ENCODE measurements around the gene MROH9. TPM values are rescaled to one million over a fixed set of nuclear protein-coding genes. Genes with fewer than 3 reads are reported as not detected.
"Not testable (repeated sequence)": the region's sequence is repeated elsewhere in the genome, so short reads cannot be mapped to it uniquely, and the experiment has no call there.

Gene MROH9
- total and polyA plus RNA-seq, 7 donors: not detected

DNA sequence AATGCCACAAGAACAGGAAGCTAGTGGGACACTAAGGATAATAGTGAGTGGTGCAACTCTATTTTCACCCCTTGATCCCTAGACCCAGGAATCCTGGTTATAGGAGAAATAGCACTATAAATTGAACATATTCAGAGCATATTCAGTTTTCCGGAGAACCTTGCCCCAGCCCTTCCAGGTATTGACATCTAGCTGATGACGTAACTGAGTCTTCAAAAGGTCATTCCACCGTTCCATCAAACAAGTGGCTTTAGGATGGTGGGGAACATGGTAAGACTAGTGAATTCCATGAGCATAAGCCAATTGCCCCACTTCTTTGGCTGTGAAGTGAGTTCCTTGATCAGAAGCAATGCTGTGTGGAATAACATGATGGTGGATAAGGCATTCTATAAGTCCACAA is 2.9 kb downstream of the MROH9 start:
- H3K27ac ChIP-seq: no peak overlapping the region
- H3K4me1 ChIP-seq: no peaks in the 10 kb centered on the region
- WGBS, 2 donors: 93 to 97% methylated on average over 3 of the region's 3 CpGs
- no peak for DNase-seq
- no peak overlapping the region for H3K4me3 ChIP-seq
- no peaks in the 10 kb centered on the region for H3K9me3 ChIP-seq
- no peaks in the 10 kb centered on the region for H3K36me3 ChIP-seq
- intact Hi-C loops (cut with DNase I): no loop called here
- TF ChIP-seq, protein P1, sequence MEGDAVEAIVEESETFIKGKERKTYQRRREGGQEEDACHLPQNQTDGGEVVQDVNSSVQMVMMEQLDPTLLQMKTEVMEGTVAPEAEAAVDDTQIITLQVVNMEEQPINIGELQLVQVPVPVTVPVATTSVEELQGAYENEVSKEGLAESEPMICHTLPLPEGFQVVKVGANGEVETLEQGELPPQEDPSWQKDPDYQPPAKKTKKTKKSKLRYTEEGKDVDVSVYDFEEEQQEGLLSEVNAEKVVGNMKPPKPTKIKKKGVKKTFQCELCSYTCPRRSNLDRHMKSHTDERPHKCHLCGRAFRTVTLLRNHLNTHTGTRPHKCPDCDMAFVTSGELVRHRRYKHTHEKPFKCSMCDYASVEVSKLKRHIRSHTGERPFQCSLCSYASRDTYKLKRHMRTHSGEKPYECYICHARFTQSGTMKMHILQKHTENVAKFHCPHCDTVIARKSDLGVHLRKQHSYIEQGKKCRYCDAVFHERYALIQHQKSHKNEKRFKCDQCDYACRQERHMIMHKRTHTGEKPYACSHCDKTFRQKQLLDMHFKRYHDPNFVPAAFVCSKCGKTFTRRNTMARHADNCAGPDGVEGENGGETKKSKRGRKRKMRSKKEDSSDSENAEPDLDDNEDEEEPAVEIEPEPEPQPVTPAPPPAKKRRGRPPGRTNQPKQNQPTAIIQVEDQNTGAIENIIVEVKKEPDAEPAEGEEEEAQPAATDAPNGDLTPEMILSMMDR (IDR thresholded peaks at IDR 0.05): no peak
- TF ChIP-seq POLR2AphosphoS5 (IDR thresholded peaks at IDR 0.05) (no peak), POLR2A (IDR thresholded peaks at IDR 0.05) (no peak), EP300 (IDR thresholded peaks at IDR 0.05) (no peak)
- H3K27me3 ChIP-seq: no peaks in the 10 kb centered on the region

DNA sequence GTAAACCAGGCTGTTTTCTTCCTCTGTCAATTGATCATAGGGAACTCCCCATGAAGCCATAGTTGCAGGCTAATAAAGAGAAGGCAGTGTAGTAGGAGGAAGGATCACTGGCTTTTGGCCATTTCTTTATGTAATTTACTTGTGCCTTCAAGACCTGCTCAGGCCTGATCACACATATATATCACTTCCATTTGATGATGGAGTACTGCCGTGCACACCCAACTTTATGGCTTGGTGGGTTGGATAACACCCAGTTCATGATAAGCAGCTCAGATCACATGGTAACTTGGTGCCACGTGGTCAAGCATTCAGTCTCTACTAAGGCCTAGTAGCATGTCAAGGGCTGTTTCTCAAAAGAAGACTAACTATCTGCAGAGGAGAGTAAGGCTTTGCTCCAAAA is 4.1 kb downstream of the MROH9 start:
- no peaks in the 10 kb centered on the region for H3K9me3 ChIP-seq
- H3K27me3 ChIP-seq: no peaks in the 10 kb centered on the region
- no peak for TF ChIP-seq POLR2AphosphoS5 (IDR thresholded peaks at IDR 0.05)
- no peak for TF ChIP-seq POLR2A (IDR thresholded peaks at IDR 0.05)
- TF ChIP-seq EP300 (IDR thresholded peaks at IDR 0.05): no peak
- TF ChIP-seq, protein P1 (IDR thresholded peaks at IDR 0.05): no peak
- WGBS, 2 donors: 13 to 60% methylated on average over 2 of the region's 2 CpGs
- DNase-seq: no peak
- no peaks in the 10 kb centered on the region for H3K4me1 ChIP-seq
- intact Hi-C loops (cut with DNase I): no loop called here
- H3K36me3 ChIP-seq: no peaks in the 10 kb centered on the region
- no peak overlapping the region for H3K27ac ChIP-seq
- no peak overlapping the region for H3K4me3 ChIP-seq

DNA sequence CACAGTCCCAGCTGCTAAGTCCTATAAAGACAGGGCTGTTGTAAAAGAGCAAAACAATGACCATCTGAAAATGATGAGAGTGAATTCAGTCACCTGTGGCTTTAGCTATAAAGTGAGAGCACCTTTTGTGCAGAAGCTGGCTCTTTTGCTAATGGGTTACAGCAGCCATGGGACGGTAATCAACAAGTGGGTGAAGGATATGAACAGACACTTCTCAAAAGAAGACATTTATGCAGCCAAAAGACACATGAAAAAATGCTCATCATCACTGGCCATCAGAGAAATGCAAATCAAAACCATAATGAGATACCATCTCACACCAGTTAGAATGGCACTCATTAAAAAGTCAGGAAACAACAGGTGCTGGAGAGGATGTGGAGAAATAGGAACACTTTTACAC is 16.4 kb downstream of the MROH9 start:
- H3K9me3 ChIP-seq; H3K4me3 ChIP-seq; H3K27me3 ChIP-seq; H3K27ac ChIP-seq; intact Hi-C loops (cut with DNase I); H3K36me3 ChIP-seq; DNase-seq; H3K4me1 ChIP-seq: not testable (repeated sequence)
- 94 to 98% methylated on average over 1 of the region's 1 CpG for WGBS, 2 donors

DNA sequence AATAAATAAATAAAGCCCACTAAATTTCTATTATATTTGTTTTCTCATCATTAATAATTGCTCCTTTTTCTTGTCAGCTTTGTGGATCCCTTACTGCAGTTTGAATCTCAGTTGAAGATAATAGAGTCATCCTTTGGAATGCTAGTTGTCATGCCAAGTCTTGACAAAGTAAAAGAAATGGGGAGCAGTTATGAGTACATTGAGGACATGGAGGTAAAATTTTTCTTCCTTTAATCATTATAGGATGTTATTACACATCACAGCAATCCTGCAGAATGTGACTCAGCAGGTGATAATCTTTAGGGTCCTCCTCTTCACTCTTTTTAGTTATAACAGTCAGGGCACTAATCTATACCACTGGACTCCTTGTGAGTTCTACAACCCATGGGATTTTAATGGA is 24.1 kb downstream of the MROH9 start:
- H3K9me3 ChIP-seq: no peaks in the 10 kb centered on the region
- no peak overlapping the region for H3K27ac ChIP-seq
- no peaks in the 10 kb centered on the region for H3K36me3 ChIP-seq
- no peak overlapping the region for H3K4me3 ChIP-seq
- intact Hi-C loops (cut with DNase I): no loop called here
- H3K27me3 ChIP-seq: no peaks in the 10 kb centered on the region
- TF ChIP-seq, protein P1 (IDR thresholded peaks at IDR 0.05): no peak
- TF ChIP-seq POLR2AphosphoS5 (IDR thresholded peaks at IDR 0.05): no peak
- TF ChIP-seq POLR2A (IDR thresholded peaks at IDR 0.05): no peak
- TF ChIP-seq EP300 (IDR thresholded peaks at IDR 0.05): no peak
- no peak for DNase-seq
- H3K4me1 ChIP-seq: no peaks in the 10 kb centered on the region

DNA sequence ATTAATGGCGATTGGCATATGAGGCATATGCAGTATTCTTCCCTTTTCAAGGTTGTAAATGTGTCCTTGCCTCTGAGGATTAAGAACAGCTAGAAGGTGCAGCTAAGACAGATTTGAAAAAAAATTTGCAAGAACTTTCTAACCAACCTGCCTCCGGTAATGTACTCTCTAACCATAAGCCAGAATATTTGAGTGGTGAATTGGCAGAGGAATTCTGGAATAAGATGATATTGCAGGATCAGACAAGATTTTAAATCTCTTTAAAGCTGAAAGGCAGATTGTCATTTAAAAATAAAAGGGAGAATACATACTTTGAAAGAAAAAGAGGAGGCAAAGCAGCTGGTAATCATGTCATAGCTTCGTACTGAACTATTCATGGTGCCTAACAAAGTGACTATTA is 29.2 kb downstream of the MROH9 start:
- intact Hi-C loops (cut with DNase I): no loop called here
- no peaks in the 10 kb centered on the region for H3K9me3 ChIP-seq
- no peak for TF ChIP-seq POLR2A (IDR thresholded peaks at IDR 0.05)
- no peak for TF ChIP-seq POLR2AphosphoS5 (IDR thresholded peaks at IDR 0.05)
- no peak for TF ChIP-seq EP300 (IDR thresholded peaks at IDR 0.05)
- TF ChIP-seq, protein P1 (IDR thresholded peaks at IDR 0.05): no peak
- no peak overlapping the region for H3K27ac ChIP-seq
- DNase-seq: no peak
- no peaks in the 10 kb centered on the region for H3K36me3 ChIP-seq
- 87 to 88% methylated on average over 3 of the region's 3 CpGs for WGBS, 2 donors
- H3K27me3 ChIP-seq: no peaks in the 10 kb centered on the region
- peaks cover 0 to 5% (median 0%) of the 10 kb centered on the region in 4 donors for H3K4me1 ChIP-seq
- no peak overlapping the region for H3K4me3 ChIP-seq

Data from sigmoid colon (tissue), 7 donors.